ENCODE data around the gene NCOA7.

DNA sequence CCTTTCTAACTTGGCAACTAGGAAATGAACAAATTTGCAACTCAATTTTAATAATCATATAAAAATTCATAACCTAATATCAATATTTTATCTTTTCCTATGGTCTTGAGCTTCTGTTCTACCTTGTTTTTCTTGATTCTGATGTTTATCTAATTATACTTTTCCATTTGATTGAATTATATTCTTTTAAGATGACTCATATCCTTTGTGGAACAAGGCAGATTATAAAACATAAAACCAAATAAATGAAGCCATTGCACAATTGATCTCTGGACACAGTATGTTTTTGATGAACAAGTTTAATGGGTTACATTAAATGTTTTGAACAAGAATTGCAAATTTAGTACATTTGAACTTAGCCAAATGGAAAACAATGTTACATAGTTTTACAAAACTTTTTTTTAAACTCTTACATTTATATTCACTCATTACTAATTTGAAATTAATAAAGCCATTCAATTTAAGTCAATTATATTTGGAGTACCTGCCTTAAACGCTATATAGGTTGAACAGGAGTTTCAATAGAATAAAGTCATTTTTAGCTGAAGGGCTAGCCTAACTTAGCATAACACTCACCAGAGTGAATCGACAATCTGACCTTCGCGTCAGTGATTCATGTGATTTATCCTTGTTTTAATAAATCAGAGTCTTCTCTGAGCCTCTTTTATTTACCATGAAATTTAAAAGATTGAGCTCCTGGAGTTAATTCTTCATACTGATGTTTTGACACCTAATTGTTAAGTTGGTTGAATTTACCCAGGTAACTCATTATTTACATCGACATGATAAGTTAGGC is 3.8 kb downstream of the NCOA7 start:
- TF ChIP-seq, protein P1, sequence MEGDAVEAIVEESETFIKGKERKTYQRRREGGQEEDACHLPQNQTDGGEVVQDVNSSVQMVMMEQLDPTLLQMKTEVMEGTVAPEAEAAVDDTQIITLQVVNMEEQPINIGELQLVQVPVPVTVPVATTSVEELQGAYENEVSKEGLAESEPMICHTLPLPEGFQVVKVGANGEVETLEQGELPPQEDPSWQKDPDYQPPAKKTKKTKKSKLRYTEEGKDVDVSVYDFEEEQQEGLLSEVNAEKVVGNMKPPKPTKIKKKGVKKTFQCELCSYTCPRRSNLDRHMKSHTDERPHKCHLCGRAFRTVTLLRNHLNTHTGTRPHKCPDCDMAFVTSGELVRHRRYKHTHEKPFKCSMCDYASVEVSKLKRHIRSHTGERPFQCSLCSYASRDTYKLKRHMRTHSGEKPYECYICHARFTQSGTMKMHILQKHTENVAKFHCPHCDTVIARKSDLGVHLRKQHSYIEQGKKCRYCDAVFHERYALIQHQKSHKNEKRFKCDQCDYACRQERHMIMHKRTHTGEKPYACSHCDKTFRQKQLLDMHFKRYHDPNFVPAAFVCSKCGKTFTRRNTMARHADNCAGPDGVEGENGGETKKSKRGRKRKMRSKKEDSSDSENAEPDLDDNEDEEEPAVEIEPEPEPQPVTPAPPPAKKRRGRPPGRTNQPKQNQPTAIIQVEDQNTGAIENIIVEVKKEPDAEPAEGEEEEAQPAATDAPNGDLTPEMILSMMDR (IDR thresholded peaks at IDR 0.05; ENCODE audit: low read depth, low read length, poor library complexity, severe bottlenecking): no peak
- TF ChIP-seq EZH2phosphoT487 (IDR thresholded peaks at IDR 0.05; ENCODE audit: borderline replicate concordance, low read length): no peak
